ENCODE data around the gene EEFSEC. TPM values are rescaled to one million over a fixed set of nuclear protein-coding genes. Genes with fewer than 3 reads are reported as not detected.

The EEFSEC gene
- total RNA-seq, 2 experiments from 2014 or later: 17.7 to 25.3 TPM

- Histone ChIP-seq H3K4me3 (ENCODE audit: low read depth, low read length, poor library complexity, severe bottlenecking) (no peak overlapping the region), H3K79me2 (ENCODE audit: insufficient read depth, low read depth, low read length) (no peaks in the 10 kb centered on the region), H3K4me2 (ENCODE audit: low read length) (no peak overlapping the region), H3K9me2 (ENCODE audit: insufficient read depth, low read length) (no peaks in the 10 kb centered on the region), H4K20me1 (ENCODE audit: insufficient read depth, low read length) (no peaks in the 10 kb centered on the region), H3K27ac (ENCODE audit: low read depth, low read length, poor library complexity, severe bottlenecking) (no peak overlapping the region), H3K9me3 (ENCODE audit: low read length) (no peaks in the 10 kb centered on the region), H3K36me3 (ENCODE audit: insufficient read depth, low read length) (no peaks in the 10 kb centered on the region), H3K4me1 (ENCODE audit: insufficient read depth, low read length, poor library complexity, severe bottlenecking) (no peaks in the 10 kb centered on the region), H2AFZ (ENCODE audit: low read length) (no peak overlapping the region)
- TF ChIP-seq CTCF (conservative IDR thresholded peaks at IDR 0.05; ENCODE audit: low read length) (no peak), EZH2phosphoT487 (IDR thresholded peaks at IDR 0.05; ENCODE audit: borderline replicate concordance, low read depth, low read length) (no peak)
- CTCF ChIA-PET (ENCODE audit: unreplicated experiment): no interaction called here
- POLR2A ChIA-PET: no interaction called here
- intact Hi-C loops (cut with micrococcal nuclease; ENCODE audit: unreplicated experiment): no loop called here
- no peak for DNase-seq (ENCODE audit: low spot score)
- no TSS peak for BruUV-seq (replicated peaks)
Observed at GRCh38 chr3:128281056-128281455, 127.8 kb downstream of the EEFSEC start.

GRCh38 chr3:128281461-128282367 is 128.4 kb downstream of the EEFSEC start:
- ChIA-PET CTCF (ENCODE audit: unreplicated experiment) (no interaction called here), POLR2A (no interaction called here)
- intact Hi-C loops (cut with micrococcal nuclease; ENCODE audit: unreplicated experiment): no loop called here
- no peaks in the 10 kb centered on the region for H3K9me2 ChIP-seq (ENCODE audit: insufficient read depth, low read length)
- H3K9me3 ChIP-seq (ENCODE audit: low read length): no peaks in the 10 kb centered on the region
- no peak overlapping the region for H3K27ac ChIP-seq (ENCODE audit: low read depth, low read length, poor library complexity, severe bottlenecking)
- H4K20me1 ChIP-seq (ENCODE audit: insufficient read depth, low read length): no peaks in the 10 kb centered on the region
- no peaks in the 10 kb centered on the region for H3K36me3 ChIP-seq (ENCODE audit: insufficient read depth, low read length)
- H3K4me3 ChIP-seq (ENCODE audit: low read depth, low read length, poor library complexity, severe bottlenecking): no peak overlapping the region
- no peaks in the 10 kb centered on the region for H3K79me2 ChIP-seq (ENCODE audit: insufficient read depth, low read depth, low read length)
- DNase-seq (ENCODE audit: low spot score): no peak
- H3K4me2 ChIP-seq (ENCODE audit: low read length): no peak overlapping the region
- no peak overlapping the region for H2AFZ ChIP-seq (ENCODE audit: low read length)
- no TSS peak for BruUV-seq (replicated peaks)
- TF ChIP-seq EZH2phosphoT487 (IDR thresholded peaks at IDR 0.05; ENCODE audit: borderline replicate concordance, low read depth, low read length) (no peak), CTCF (conservative IDR thresholded peaks at IDR 0.05; ENCODE audit: low read length) (no peak)
- no peaks in the 10 kb centered on the region for H3K4me1 ChIP-seq (ENCODE audit: insufficient read depth, low read length, poor library complexity, severe bottlenecking)

Data from OCI-LY7 (cell line).